Endometrial microvascular endothelial cells (primary cell): Measurements from ENCODE around the gene BBC3. TPM values are rescaled to one million over a fixed set of nuclear protein-coding genes. Genes with fewer than 3 reads are reported as not detected.

ENCODE experiments used
- in situ Hi-C: cut with HindIII; loops from 2 replicates; pipeline ENCODE4 v1.10.0; 2017; ENCODE audit warnings: low sequenced_read_pairs, low pct_unique_long_range_greater_than_20kb; ENCODE audit errors: inconsistent ontology term
- total RNA-seq: library from RNA; depleted of rRNA; stranded (reverse); fragments of >200 nt; gene quantifications from one replicate; pipeline ENCODE4 v1.2.3, GENCODE V29; 2015; ENCODE audit errors: inconsistent ontology term

Gene BBC3
- total RNA-seq, 1 donor from 2014 or later: 12.4 TPM

GRCh38 chr19:47239152-47239551 lies 8.2 kb upstream of the BBC3 start:
- in situ Hi-C loops: no loop called here

GRCh38 chr19:47236072-47236675 lies 5.2 kb upstream of the BBC3 start:
- in situ Hi-C loops: no loop called here

GRCh38 chr19:47232422-47233211 lies 1.6 kb upstream of the BBC3 start:
- in situ Hi-C loops: no loop called here

- in situ Hi-C loops: no loop called here
These were observed 436 bp upstream of the BBC3 start for GRCh38 chr19:47231215-47232054.

- in situ Hi-C loops: no loop called here
These were observed 712 bp downstream of the BBC3 start for GRCh38 chr19:47230054-47230920.

- in situ Hi-C loops: no loop called here
These were observed 1.3 kb downstream of the BBC3 start for GRCh38 chr19:47229676-47230053.

GRCh38 chr19:47228937-47229675 lies 1.9 kb downstream of the BBC3 start:
- in situ Hi-C loops: no loop called here

- in situ Hi-C loops: no loop called here
These were observed 2.6 kb downstream of the BBC3 start for GRCh38 chr19:47228168-47228936.

- in situ Hi-C loops: no loop called here
These were observed 3.4 kb downstream of the BBC3 start for GRCh38 chr19:47227352-47228167.

- in situ Hi-C loops: no loop called here
These were observed 4.3 kb downstream of the BBC3 start for GRCh38 chr19:47226426-47227351.

GRCh38 chr19:47225746-47226425 lies 5.1 kb downstream of the BBC3 start:
- in situ Hi-C loops: no loop called here

- in situ Hi-C loops: no loop called here
These were observed 9.1 kb downstream of the BBC3 start for GRCh38 chr19:47221890-47222289.

GRCh38 chr19:47221080-47221841 lies 9.7 kb downstream of the BBC3 start:
- in situ Hi-C loops: no loop called here

- in situ Hi-C loops: no loop called here
These were observed 15.4 kb downstream of the BBC3 start for GRCh38 chr19:47215581-47215980.
